GM21717 (cell line): ENCODE measurements around the gene KCNN4.

Experiments
- ATAC-seq: cut with Tn5 transposase; IDR thresholded peaks from one replicate; pipeline ENCODE4 v1.9.1; 2021; ENCODE audit warnings: mild to moderate bottlenecking, moderate library complexity; ENCODE audit not compliant: unreplicated experiment

KCNN4 gene

GRCh38 chr19:43721469-43722048, 59.2 kb downstream of the KCNN4 start:
- no peak for ATAC-seq

GRCh38 chr19:43720936-43721335, 59.8 kb downstream of the KCNN4 start:
- no peak for ATAC-seq

DNA sequence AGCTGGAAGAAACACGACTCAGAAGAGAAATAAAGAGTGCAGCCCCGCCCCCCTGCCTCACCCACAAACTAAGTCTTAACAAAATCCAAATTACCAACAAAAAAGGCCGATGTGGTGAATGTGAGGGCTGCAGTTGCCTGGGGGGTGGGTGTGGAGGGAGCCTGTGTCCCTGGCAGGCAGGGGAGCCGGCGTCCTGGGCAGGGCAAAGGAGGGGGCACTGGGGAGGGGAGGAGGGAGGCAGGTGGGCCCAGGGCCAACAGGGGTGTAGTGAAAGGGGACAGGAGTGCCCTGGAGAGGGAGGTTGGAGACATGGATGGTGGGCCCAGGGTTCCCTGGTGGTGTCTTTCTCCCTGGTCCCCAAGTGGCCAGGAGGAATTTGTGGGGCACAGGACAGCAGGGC, 60.9 kb downstream of the KCNN4 start:
- ATAC-seq: no peak

DNA sequence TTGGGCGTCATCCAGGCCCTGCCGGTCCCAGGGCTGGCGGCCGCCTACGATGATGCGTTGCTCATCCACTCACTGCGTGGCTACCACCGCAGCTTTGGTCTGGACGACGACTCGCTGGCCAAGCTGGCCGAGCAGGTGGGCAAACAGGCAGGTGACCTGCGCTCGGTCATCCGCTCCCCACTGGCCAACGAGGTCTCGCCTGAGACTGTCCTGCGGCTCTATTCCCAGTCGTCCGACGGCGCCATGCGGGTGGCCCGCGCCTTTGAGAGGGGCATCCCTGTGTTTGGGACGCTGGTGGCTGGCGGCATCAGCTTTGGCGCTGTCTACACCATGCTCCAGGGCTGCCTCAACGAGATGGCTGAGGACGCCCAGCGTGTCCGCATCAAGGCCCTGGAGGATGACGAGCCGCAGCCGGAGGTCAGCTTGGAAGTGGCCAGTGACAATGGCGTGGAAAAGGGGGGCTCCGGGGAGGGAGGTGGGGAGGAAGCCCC, 61.4 kb downstream of the KCNN4 start:
- no peak for ATAC-seq

GRCh38 chr19:43718627-43719377, 62.0 kb downstream of the KCNN4 start:
- no peak for ATAC-seq
